GM12878 (cell line): ENCODE data around the gene ATP8A1. TPM values are rescaled to one million over a fixed set of nuclear protein-coding genes. Genes with fewer than 3 reads are reported as not detected.

Experiments
- ASH2L ChIP-seq: fragments of 300-600, 200-600 bp; sonication (generic); IDR thresholded peaks from 2 replicates; pipeline ENCODE4 v1.6.1; 2017; ENCODE audit warnings: low read depth, mild to moderate bottlenecking, borderline replicate concordance
- ATF7 ChIP-seq: fragments of 450-650 bp; IDR thresholded peaks from 2 replicates; pipeline ENCODE4 v1.6.1; 2016; ENCODE audit warnings: low read depth, mild to moderate bottlenecking
- BCL11A ChIP-seq: IDR thresholded peaks from 2 replicates; pipeline ENCODE4 v1.6.1; 2011; ENCODE audit warnings: low read depth, low read length
- BHLHE40 ChIP-seq, 2 experiments: fragments of 450-650 bp in 1 of 2; IDR thresholded peaks; 2 replicates each; pipeline ENCODE4 v1.6.1; 2011 to 2017; ENCODE audit warnings: low read depth in 2 of 2, borderline replicate concordance in 1 of 2, improper control_type of control experiment in 1 of 2, low read length in 1 of 2, mild to moderate bottlenecking in 1 of 2
- CBFB ChIP-seq: IDR thresholded peaks from 2 replicates; pipeline ENCODE4 v1.6.1; 2016; ENCODE audit warnings: antibody characterized with exemption, low read depth
- E4F1 ChIP-seq: fragments of 450-650 bp; IDR thresholded peaks from 2 replicates; pipeline ENCODE4 v1.6.1; 2018; ENCODE audit warnings: borderline replicate concordance, mild to moderate bottlenecking; ENCODE audit not compliant: partially characterized antibody
- EED ChIP-seq: sonication (generic); IDR thresholded peaks from 2 replicates; pipeline ENCODE4 v1.6.1; 2016; ENCODE audit warnings: antibody characterized with exemption, low read depth
- ESRRA ChIP-seq: IDR thresholded peaks from 2 replicates; pipeline ENCODE4 v1.6.1; 2012; ENCODE audit warnings: mild to moderate bottlenecking, low read length, improper control_type of control experiment
- GATAD2B ChIP-seq: fragments of 450-650 bp; conservative IDR thresholded peaks from 2 replicates; pipeline ENCODE4 v1.6.1; 2017; ENCODE audit warnings: low read depth, mild to moderate bottlenecking, moderate library complexity
- LARP7 ChIP-seq: fragments of 450-650 bp; IDR thresholded peaks from 2 replicates; pipeline ENCODE4 v1.6.1; 2017; ENCODE audit warnings: mild to moderate bottlenecking
- NFIC ChIP-seq: IDR thresholded peaks from 2 replicates; pipeline ENCODE4 v1.6.1; 2012; ENCODE audit warnings: low read depth, mild to moderate bottlenecking, inconsistent platforms, low read length, moderate library complexity
- NFXL1 ChIP-seq: fragments of 450-650 bp; IDR thresholded peaks from 2 replicates; pipeline ENCODE4 v1.6.1; 2017; ENCODE audit warnings: antibody characterized with exemption, mild to moderate bottlenecking, borderline replicate concordance
- NR2C1 ChIP-seq: fragments of 450-650 bp; IDR thresholded peaks from 2 replicates; pipeline ENCODE4 v1.6.1; 2017; ENCODE audit warnings: antibody characterized with exemption, mild to moderate bottlenecking, moderate library complexity
- POLR2A ChIP-seq: IDR thresholded peaks from 2 replicates; pipeline ENCODE4 v1.6.1; 2011; ENCODE audit warnings: low read depth, mild to moderate bottlenecking, low read length
- RCOR1 ChIP-seq: conservative IDR thresholded peaks from 2 replicates; pipeline ENCODE4 v1.6.1; 2012; ENCODE audit warnings: low read depth, low read length, improper control_type of control experiment
- RFX5 ChIP-seq: IDR thresholded peaks from 2 replicates; pipeline ENCODE4 v1.6.1; 2011; ENCODE audit warnings: low read depth, low read length, improper control_type of control experiment
- SUZ12 ChIP-seq: fragments of 200-600 bp; sonication (generic); IDR thresholded peaks from one replicate; pipeline ENCODE4 v1.6.1; 2018; ENCODE audit warnings: antibody characterized with exemption, mild to moderate bottlenecking; ENCODE audit not compliant: unreplicated experiment
- TCF3 ChIP-seq: IDR thresholded peaks from 2 replicates; pipeline ENCODE4 v1.6.1; 2012; ENCODE audit warnings: low read depth, mild to moderate bottlenecking, low read length, borderline replicate concordance; ENCODE audit not compliant: insufficient read depth
- WRNIP1 ChIP-seq: IDR thresholded peaks from 2 replicates; pipeline ENCODE4 v1.6.1; 2011; ENCODE audit warnings: low read depth, low read length, improper control_type of control experiment, borderline replicate concordance
- YY1 ChIP-seq: IDR thresholded peaks from 2 replicates; pipeline ENCODE4 v1.6.1; 2011; ENCODE audit warnings: low read depth, mild to moderate bottlenecking, low read length
- ZBTB4 ChIP-seq: fragments of 450-650 bp; formaldehyde crosslinking; IDR thresholded peaks from 2 replicates; pipeline ENCODE4 v1.4.0; 2022; ENCODE audit warnings: mild to moderate bottlenecking, moderate library complexity
- ZNF217 ChIP-seq: fragments of 450-650 bp; IDR thresholded peaks from 2 replicates; pipeline ENCODE4 v1.6.1; 2017; ENCODE audit warnings: antibody characterized with exemption, mild to moderate bottlenecking
- ZNF24 ChIP-seq: fragments of 450-650 bp; IDR thresholded peaks from 2 replicates; pipeline ENCODE4 v1.6.1; 2017; ENCODE audit warnings: antibody characterized with exemption, mild to moderate bottlenecking
- polyA plus RNA-seq, 11 experiments: library from polyadenylated mRNA; depleted of rRNA in 4 of 11; unstranded in 6 of 11; stranded (reverse) in 5 of 11; fragments of >200 nt; fragmentation: Nextera tagmentation in 4 of 11; fragmentation: Illumina TruSeq in 1 of 11; extraction: Ambion mirVana in 4 of 11; extraction: Trizol in 1 of 11; gene quantifications; 1 replicate in 1 of 11; 2 replicates in 10 of 11; pipeline versions ENCODE4 v1.2.1 to v1.2.3, GENCODE V29; 2011 to 2016; ENCODE audit warnings: inconsistent platforms in 2 of 11, missing spikeins in 2 of 11, low read depth in 1 of 11
- total RNA-seq, 4 experiments: library from RNA; depleted of rRNA in 3 of 4; stranded (reverse); fragments of >200 nt in 3 of 4; fragmentation: Illumina TruSeq in 1 of 4; extraction: Trizol in 1 of 4; gene quantifications; 2 replicates each; pipeline versions ENCODE4 v1.2.1 to v1.2.3, GENCODE V29; 2013 to 2021

The ATP8A1 gene
- total and polyA plus RNA-seq, 10 of the 15 experiments (the other 5 are each of a cell fraction or from before 2014, with no cell fraction given) = 9.0 to 116 (median 37.3) TPM

- no peak for TF ChIP-seq ZBTB4 (CRISPR knock-in tag)
- 0 out of 2 replicates have a peak, but pooled peaks have one; percentile 49 for TF ChIP-seq ASH2L
- TF ChIP-seq E4F1 = no peak
- no peak for TF ChIP-seq ZNF217
- peak; percentile 69; the same call in 1 of the 2 replicates for TF ChIP-seq NFIC
- TF ChIP-seq GATAD2B = no peak
- TF ChIP-seq TCF3 = no peak
- TF ChIP-seq WRNIP1 = 0 out of 2 replicates have a peak, but pooled peaks have one; percentile 58
- TF ChIP-seq CBFB = 0 out of 2 replicates have a peak, but pooled peaks have one; percentile 40
- peak; percentile 46; the same call in 1 of the 2 replicates for TF ChIP-seq POLR2A
- TF ChIP-seq YY1 = no peak
- TF ChIP-seq EED = peak; percentile 59; the same call in 1 of the 2 replicates
- no peak for TF ChIP-seq NR2C1
- TF ChIP-seq RCOR1 = no peak
- peak; percentile 25 to 41; a peak in 1 of 4 replicates for TF ChIP-seq BHLHE40 (IDR thresholded peaks at IDR 0.05; ENCODE audit: borderline replicate concordance in 1 of 2, low read depth in 2 of 2, low read length in 1 of 2)
- peak; percentile 81 for TF ChIP-seq ATF7
- no peak for TF ChIP-seq NFXL1
- no peak for TF ChIP-seq BCL11A
- no peak for TF ChIP-seq ZNF24
- no peak for TF ChIP-seq LARP7
- TF ChIP-seq ESRRA = 0 out of 2 replicates have a peak, but pooled peaks have one; percentile 38
- TF ChIP-seq SUZ12 = no peak
- TF ChIP-seq RFX5 = peak; percentile 96
These were observed 13.2 kb downstream of the ATP8A1 start (continued) for GRCh38 chr4:42643685-42644084.
